Neuronal stem cell (in vitro differentiated cells): Measurements from ENCODE around the gene USP21.

Source experiments
- DNase-seq: peaks from one replicate; pipeline ENCODE4 v3.0.0-alpha.2; 2013; ENCODE audit warnings: low spot score
- H2AFZ ChIP-seq: one replicate; pipeline ENCODE4 v1.6.1; 2013; ENCODE audit warnings: mild to moderate bottlenecking, low read length, inconsistent platforms
- H2AK5ac ChIP-seq: 2 replicates; pipeline ENCODE4 v1.6.1; 2013; ENCODE audit warnings: low read depth, mild to moderate bottlenecking, inconsistent platforms, low read length, moderate library complexity, mixed read lengths
- H2BK120ac ChIP-seq: 2 replicates; pipeline ENCODE4 v1.6.1; 2013; ENCODE audit warnings: low read depth, mild to moderate bottlenecking, inconsistent platforms, low read length, moderate library complexity, mixed read lengths
- H2BK12ac ChIP-seq: one replicate; pipeline ENCODE4 v1.6.1; 2013; ENCODE audit warnings: low read length, inconsistent platforms
- H2BK15ac ChIP-seq: 2 replicates; pipeline ENCODE4 v1.6.1; 2013; ENCODE audit warnings: mild to moderate bottlenecking, low read length, inconsistent platforms, mixed read lengths
- H2BK5ac ChIP-seq: one replicate; pipeline ENCODE4 v1.6.1; 2013; ENCODE audit warnings: inconsistent platforms, mild to moderate bottlenecking, low read length, moderate library complexity
- H3K14ac ChIP-seq: one replicate; pipeline ENCODE4 v1.6.1; 2013; ENCODE audit warnings: low read length, inconsistent platforms
- H3K18ac ChIP-seq: 2 replicates; pipeline ENCODE4 v1.6.1; 2013; ENCODE audit warnings: low read length, inconsistent platforms
- H3K23ac ChIP-seq: 2 replicates; pipeline ENCODE4 v1.6.1; 2013; ENCODE audit warnings: low read depth, mild to moderate bottlenecking, mixed read lengths, low read length, inconsistent platforms; ENCODE audit not compliant: poor library complexity
- H3K27ac ChIP-seq: replicated peaks from 3 replicates; pipeline ENCODE4 v1.5.1; 2013; ENCODE audit warnings: low read length, inconsistent platforms
- H3K27me3 ChIP-seq, 3 experiments: 2 replicates each; pipeline ENCODE4 v1.6.1; 2013; ENCODE audit warnings: low read length in 3 of 3, mild to moderate bottlenecking in 2 of 3, inconsistent platforms in 1 of 3, low read depth in 1 of 3, mixed read lengths in 1 of 3, moderate library complexity in 1 of 3; ENCODE audit not compliant: control insufficient read depth in 3 of 3, insufficient read depth in 3 of 3
- H3K36me3 ChIP-seq, 2 donors: replicated peaks in 1 of 2; 2 replicates each; pipeline ENCODE4 v1.6.1; 2013; ENCODE audit warnings: low read length in 2 of 2; ENCODE audit not compliant: control insufficient read depth in 2 of 2, insufficient read depth in 2 of 2
- H3K4ac ChIP-seq: 2 replicates; pipeline ENCODE4 v1.6.1; 2013; ENCODE audit warnings: inconsistent platforms, mild to moderate bottlenecking, low read length, moderate library complexity
- H3K4me1 ChIP-seq, 2 donors: 1 replicate in 1 of 2; 2 replicates in 1 of 2; pipeline ENCODE4 v1.6.1; 2013; ENCODE audit warnings: low read length in 2 of 2, low read depth in 1 of 2; ENCODE audit not compliant: control insufficient read depth in 2 of 2, insufficient read depth in 1 of 2
- H3K4me2 ChIP-seq: one replicate; pipeline ENCODE4 v1.6.1; 2013; ENCODE audit warnings: mild to moderate bottlenecking, low read length, inconsistent platforms; ENCODE audit not compliant: insufficient read depth, poor library complexity, severe bottlenecking
- H3K4me3 ChIP-seq, 2 donors: 2 replicates each; pipeline ENCODE4 v1.5.1; 2013; ENCODE audit warnings: low read length in 2 of 2, mild to moderate bottlenecking in 2 of 2, inconsistent platforms in 1 of 2, moderate library complexity in 1 of 2
- H3K79me1 ChIP-seq: one replicate; pipeline ENCODE4 v1.6.1; 2013; ENCODE audit warnings: low read depth, mild to moderate bottlenecking, inconsistent platforms, low read length, moderate library complexity
- H3K9ac ChIP-seq: one replicate; pipeline ENCODE4 v1.6.1; 2013; ENCODE audit warnings: mild to moderate bottlenecking, low read depth, low read length, inconsistent platforms; ENCODE audit not compliant: poor library complexity
- H3K9me3 ChIP-seq, 2 donors: replicated peaks in 1 of 2; 2 replicates each; pipeline versions ENCODE3 to v1.6.1; 2013; ENCODE audit warnings: low read length in 2 of 2, mild to moderate bottlenecking in 2 of 2, inconsistent platforms in 1 of 2, low read depth in 1 of 2, mixed read lengths in 1 of 2, moderate library complexity in 1 of 2; ENCODE audit not compliant: control insufficient read depth in 2 of 2, insufficient read depth in 1 of 2
- H4K8ac ChIP-seq: one replicate; pipeline ENCODE4 v1.6.1; 2013; ENCODE audit warnings: low read depth, mild to moderate bottlenecking, inconsistent platforms, low read length, moderate library complexity
- H4K91ac ChIP-seq: one replicate; pipeline ENCODE4 v1.6.1; 2013; ENCODE audit warnings: low read length, low read depth, mild to moderate bottlenecking, inconsistent platforms; ENCODE audit not compliant: poor library complexity
- WGBS, 2 donors: extraction: QIAGEN DNeasy Blood & Tissue Kit; methylation state at CpG; one replicate each; pipeline ENCODE4 v1.1.7; 2013; ENCODE audit warnings: missing lambda C conversion rate in 2 of 2, mixed read lengths in 1 of 2; ENCODE audit not compliant: insufficient read length in 2 of 2, insufficient replicate concordance in 1 of 2; ENCODE audit errors: extremely low coverage in 2 of 2; 5-methylcytosine and 5-hydroxymethylcytosine counted together

The USP21 gene

GRCh38 chr1:161196111-161196510 is 36.8 kb downstream of the USP21 start:
- Histone ChIP-seq H4K91ac (no peak overlapping the region), H3K14ac (no peak overlapping the region), H3K23ac (no peak overlapping the region), H3K4me2 (no peak overlapping the region), H3K9me3 (no peaks in the 10 kb centered on the region), H3K36me3 (peaks cover 0 to 3% of the 10 kb centered on the region in 2 donors), H2AK5ac (no peak overlapping the region), H3K79me1 (no peaks in the 10 kb centered on the region), H3K4ac (no peak overlapping the region), H3K4me1 (peaks cover 25 to 43% of the 10 kb centered on the region in 2 donors), H4K8ac (no peak overlapping the region), H3K27me3 (no peaks in the 10 kb centered on the region), H3K18ac (peak overlapping the region; percentile 66), H3K9ac (no peak overlapping the region), H2BK15ac (peak overlapping the region; percentile 40), H2BK5ac (peak overlapping the region; percentile 27), H3K27ac (no peak overlapping the region), H3K4me3 (no peak overlapping the region), H2AFZ (no peak overlapping the region), H2BK120ac (no peak overlapping the region), H2BK12ac (no peak overlapping the region)
- WGBS, 2 donors = no CpG with 5 or more reads among the region's 7 CpGs
- DNase-seq = no peak

GRCh38 chr1:161196521-161197451 is 37.5 kb downstream of the USP21 start:
- peak overlapping the region; percentile 90 for H2AFZ ChIP-seq
- no peak overlapping the region for H3K4me3 ChIP-seq
- no peak overlapping the region for H3K14ac ChIP-seq
- H3K36me3 ChIP-seq = no peaks in the 10 kb centered on the region
- WGBS, 2 donors = no CpG with 5 or more reads among the region's 27 CpGs
- H2BK12ac ChIP-seq = no peak overlapping the region
- H2BK15ac ChIP-seq = peak overlapping the region; percentile 42
- H2BK5ac ChIP-seq = peak overlapping the region; percentile 27
- H3K79me1 ChIP-seq = no peaks in the 10 kb centered on the region
- H3K9me3 ChIP-seq = no peaks in the 10 kb centered on the region
- no peak overlapping the region for H4K8ac ChIP-seq
- no peaks in the 10 kb centered on the region for H3K27me3 ChIP-seq
- H3K18ac ChIP-seq = peak overlapping the region; percentile 94
- peaks cover 30 to 50% of the 10 kb centered on the region in 2 donors for H3K4me1 ChIP-seq
- peak overlapping the region; percentile 60 for H4K91ac ChIP-seq
- no peak overlapping the region for H2BK120ac ChIP-seq
- no peak for DNase-seq
- peak overlapping the region; percentile 60 for H3K9ac ChIP-seq
- peak overlapping the region; percentile 25 for H3K23ac ChIP-seq
- H2AK5ac ChIP-seq = no peak overlapping the region
- H3K4me2 ChIP-seq = peak overlapping the region; percentile 32
- peak overlapping the region; percentile 8 for H3K4ac ChIP-seq
- peak overlapping the region; percentile 53 for H3K27ac ChIP-seq

GRCh38 chr1:161197560-161198193 is 38.4 kb downstream of the USP21 start:
- no peak overlapping the region for H3K27ac ChIP-seq
- H3K4me2 ChIP-seq = peak overlapping the region; percentile 71
- peak overlapping the region; percentile 92 for H3K18ac ChIP-seq
- no peaks in the 10 kb centered on the region for H3K79me1 ChIP-seq
- H3K4ac ChIP-seq = peak overlapping the region; percentile 58
- WGBS, 2 donors = no CpG with 5 or more reads among the region's 11 CpGs
- H3K14ac ChIP-seq = peak overlapping the region; percentile 50
- DNase-seq = no peak
- H3K9ac ChIP-seq = no peak overlapping the region
- H2BK12ac ChIP-seq = peak overlapping the region; percentile 14
- peak overlapping the region; percentile 8 for H3K23ac ChIP-seq
- H2BK5ac ChIP-seq = no peak overlapping the region
- no peaks in the 10 kb centered on the region for H3K9me3 ChIP-seq
- H4K8ac ChIP-seq = no peak overlapping the region
- no peaks in the 10 kb centered on the region for H3K27me3 ChIP-seq
- H2AFZ ChIP-seq = peak overlapping the region; percentile 90
- H3K4me3 ChIP-seq = no peak overlapping the region
- H2BK120ac ChIP-seq = no peak overlapping the region
- H3K36me3 ChIP-seq = no peaks in the 10 kb centered on the region
- H2BK15ac ChIP-seq = peak overlapping the region; percentile 59
- no peak overlapping the region for H4K91ac ChIP-seq
- H3K4me1 ChIP-seq = peaks cover 30 to 51% of the 10 kb centered on the region in 2 donors
- H2AK5ac ChIP-seq = peak overlapping the region; percentile 88
